SK-N-SH treated with all-trans-retinoic acid at 6 μM for 48 hours (cell line): ENCODE results near the gene ITGB1BP1.

Experiments
- BACH2 ChIP-seq: fragments of 250-450 bp; sonication (Bioruptor Pico); IDR thresholded peaks from 2 replicates; pipeline ENCODE4 v1.9.0; 2021; ENCODE audit warnings: mild to moderate bottlenecking, borderline replicate concordance
- RARB ChIP-seq: fragments of 250-450 bp; sonication (Bioruptor Pico); IDR thresholded peaks from 2 replicates; pipeline ENCODE4 v1.8.0; 2021; ENCODE audit warnings: mild to moderate bottlenecking, moderate library complexity
- TCF4 ChIP-seq: fragments of 250-450 bp; sonication (Bioruptor Pico); IDR thresholded peaks from 2 replicates; pipeline ENCODE4 v1.8.0; 2021; ENCODE audit warnings: mild to moderate bottlenecking, moderate library complexity, borderline replicate concordance
- TF ChIP-seq, protein P1 (sequence below): fragments of 250-450 bp; sonication (Bioruptor Pico); IDR thresholded peaks from 2 replicates; pipeline ENCODE4 v1.5.1; 2020; ENCODE audit warnings: low read depth, mild to moderate bottlenecking, moderate library complexity

DNA sequence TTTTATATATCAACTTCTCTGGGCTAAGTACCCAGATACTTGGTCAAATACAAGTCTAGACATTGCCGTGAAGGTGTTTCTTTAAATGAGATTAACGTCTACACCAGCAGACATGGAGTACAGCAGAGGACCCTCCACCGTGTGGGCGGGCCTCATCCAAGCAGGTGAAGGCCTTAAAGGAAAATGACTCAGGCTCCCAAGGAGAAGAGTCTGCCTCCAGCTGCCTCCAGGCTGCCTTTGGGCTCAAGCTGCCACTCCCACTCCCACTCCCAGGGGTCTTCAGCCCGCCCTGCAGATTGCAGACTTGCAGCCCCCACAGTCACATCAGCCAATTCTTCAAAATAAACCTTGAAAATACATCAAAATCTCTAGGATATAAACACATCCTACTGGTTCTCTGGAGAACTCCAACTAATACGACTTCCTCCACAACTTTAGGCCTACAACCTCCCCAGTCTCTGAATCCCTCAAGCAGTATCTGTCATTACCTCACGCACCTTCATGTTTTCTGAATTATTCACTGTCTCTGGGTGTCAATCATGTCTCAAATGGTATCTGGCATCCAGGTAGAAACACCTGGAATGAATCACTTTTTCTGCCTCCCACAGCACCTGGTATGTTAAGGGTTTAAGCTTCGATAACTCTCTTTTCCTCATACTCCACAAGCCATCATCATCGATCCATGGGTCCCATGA, 6.9 kb downstream of the ITGB1BP1 start:
- TF ChIP-seq TCF4 (CRISPR knock-in tag): no peak
- no peak for TF ChIP-seq RARB
- TF ChIP-seq BACH2 (CRISPR knock-in tag): no peak
- TF ChIP-seq, protein P1, sequence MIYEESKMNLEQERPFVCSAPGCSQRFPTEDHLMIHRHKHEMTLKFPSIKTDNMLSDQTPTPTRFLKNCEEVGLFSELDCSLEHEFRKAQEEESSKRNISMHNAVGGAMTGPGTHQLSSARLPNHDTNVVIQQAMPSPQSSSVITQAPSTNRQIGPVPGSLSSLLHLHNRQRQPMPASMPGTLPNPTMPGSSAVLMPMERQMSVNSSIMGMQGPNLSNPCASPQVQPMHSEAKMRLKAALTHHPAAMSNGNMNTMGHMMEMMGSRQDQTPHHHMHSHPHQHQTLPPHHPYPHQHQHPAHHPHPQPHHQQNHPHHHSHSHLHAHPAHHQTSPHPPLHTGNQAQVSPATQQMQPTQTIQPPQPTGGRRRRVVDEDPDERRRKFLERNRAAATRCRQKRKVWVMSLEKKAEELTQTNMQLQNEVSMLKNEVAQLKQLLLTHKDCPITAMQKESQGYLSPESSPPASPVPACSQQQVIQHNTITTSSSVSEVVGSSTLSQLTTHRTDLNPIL (CRISPR knock-in tag): no peak
